Neuronal stem cell (in vitro differentiated cells): Measurements from ENCODE around the gene MACROD1.

Experiments used
- DNase-seq: peaks from one replicate; pipeline ENCODE4 v3.0.0-alpha.2; 2013; ENCODE audit warnings: low spot score
- H2AFZ ChIP-seq: one replicate; pipeline ENCODE4 v1.6.1; 2013; ENCODE audit warnings: mild to moderate bottlenecking, low read length, inconsistent platforms
- H2AK5ac ChIP-seq: 2 replicates; pipeline ENCODE4 v1.6.1; 2013; ENCODE audit warnings: low read depth, mild to moderate bottlenecking, inconsistent platforms, low read length, moderate library complexity, mixed read lengths
- H2BK120ac ChIP-seq: 2 replicates; pipeline ENCODE4 v1.6.1; 2013; ENCODE audit warnings: low read depth, mild to moderate bottlenecking, inconsistent platforms, low read length, moderate library complexity, mixed read lengths
- H2BK12ac ChIP-seq: one replicate; pipeline ENCODE4 v1.6.1; 2013; ENCODE audit warnings: low read length, inconsistent platforms
- H2BK15ac ChIP-seq: 2 replicates; pipeline ENCODE4 v1.6.1; 2013; ENCODE audit warnings: mild to moderate bottlenecking, low read length, inconsistent platforms, mixed read lengths
- H2BK5ac ChIP-seq: one replicate; pipeline ENCODE4 v1.6.1; 2013; ENCODE audit warnings: inconsistent platforms, mild to moderate bottlenecking, low read length, moderate library complexity
- H3K14ac ChIP-seq: one replicate; pipeline ENCODE4 v1.6.1; 2013; ENCODE audit warnings: low read length, inconsistent platforms
- H3K18ac ChIP-seq: 2 replicates; pipeline ENCODE4 v1.6.1; 2013; ENCODE audit warnings: low read length, inconsistent platforms
- H3K23ac ChIP-seq: 2 replicates; pipeline ENCODE4 v1.6.1; 2013; ENCODE audit warnings: low read depth, mild to moderate bottlenecking, mixed read lengths, low read length, inconsistent platforms; ENCODE audit not compliant: poor library complexity
- H3K27ac ChIP-seq: replicated peaks from 3 replicates; pipeline ENCODE4 v1.5.1; 2013; ENCODE audit warnings: low read length, inconsistent platforms
- H3K27me3 ChIP-seq, 3 experiments: 2 replicates each; pipeline ENCODE4 v1.6.1; 2013; ENCODE audit warnings: low read length in 3 of 3, mild to moderate bottlenecking in 2 of 3, inconsistent platforms in 1 of 3, low read depth in 1 of 3, mixed read lengths in 1 of 3, moderate library complexity in 1 of 3; ENCODE audit not compliant: control insufficient read depth in 3 of 3, insufficient read depth in 3 of 3
- H3K36me3 ChIP-seq, 2 donors: replicated peaks in 1 of 2; 2 replicates each; pipeline ENCODE4 v1.6.1; 2013; ENCODE audit warnings: low read length in 2 of 2; ENCODE audit not compliant: control insufficient read depth in 2 of 2, insufficient read depth in 2 of 2
- H3K4ac ChIP-seq: 2 replicates; pipeline ENCODE4 v1.6.1; 2013; ENCODE audit warnings: inconsistent platforms, mild to moderate bottlenecking, low read length, moderate library complexity
- H3K4me1 ChIP-seq, 2 donors: 1 replicate in 1 of 2; 2 replicates in 1 of 2; pipeline ENCODE4 v1.6.1; 2013; ENCODE audit warnings: low read length in 2 of 2, low read depth in 1 of 2; ENCODE audit not compliant: control insufficient read depth in 2 of 2, insufficient read depth in 1 of 2
- H3K4me2 ChIP-seq: one replicate; pipeline ENCODE4 v1.6.1; 2013; ENCODE audit warnings: mild to moderate bottlenecking, low read length, inconsistent platforms; ENCODE audit not compliant: insufficient read depth, poor library complexity, severe bottlenecking
- H3K4me3 ChIP-seq, 2 donors: 2 replicates each; pipeline ENCODE4 v1.5.1; 2013; ENCODE audit warnings: low read length in 2 of 2, mild to moderate bottlenecking in 2 of 2, inconsistent platforms in 1 of 2, moderate library complexity in 1 of 2
- H3K79me1 ChIP-seq: one replicate; pipeline ENCODE4 v1.6.1; 2013; ENCODE audit warnings: low read depth, mild to moderate bottlenecking, inconsistent platforms, low read length, moderate library complexity
- H3K9ac ChIP-seq: one replicate; pipeline ENCODE4 v1.6.1; 2013; ENCODE audit warnings: mild to moderate bottlenecking, low read depth, low read length, inconsistent platforms; ENCODE audit not compliant: poor library complexity
- H3K9me3 ChIP-seq, 2 donors: replicated peaks in 1 of 2; 2 replicates each; pipeline versions ENCODE3 to v1.6.1; 2013; ENCODE audit warnings: low read length in 2 of 2, mild to moderate bottlenecking in 2 of 2, inconsistent platforms in 1 of 2, low read depth in 1 of 2, mixed read lengths in 1 of 2, moderate library complexity in 1 of 2; ENCODE audit not compliant: control insufficient read depth in 2 of 2, insufficient read depth in 1 of 2
- H4K8ac ChIP-seq: one replicate; pipeline ENCODE4 v1.6.1; 2013; ENCODE audit warnings: low read depth, mild to moderate bottlenecking, inconsistent platforms, low read length, moderate library complexity
- H4K91ac ChIP-seq: one replicate; pipeline ENCODE4 v1.6.1; 2013; ENCODE audit warnings: low read length, low read depth, mild to moderate bottlenecking, inconsistent platforms; ENCODE audit not compliant: poor library complexity
- WGBS, 2 donors: extraction: QIAGEN DNeasy Blood & Tissue Kit; methylation state at CpG; one replicate each; pipeline ENCODE4 v1.1.7; 2013; ENCODE audit warnings: missing lambda C conversion rate in 2 of 2, mixed read lengths in 1 of 2; ENCODE audit not compliant: insufficient read length in 2 of 2, insufficient replicate concordance in 1 of 2; ENCODE audit errors: extremely low coverage in 2 of 2; 5-methylcytosine and 5-hydroxymethylcytosine counted together

The MACROD1 gene

DNA sequence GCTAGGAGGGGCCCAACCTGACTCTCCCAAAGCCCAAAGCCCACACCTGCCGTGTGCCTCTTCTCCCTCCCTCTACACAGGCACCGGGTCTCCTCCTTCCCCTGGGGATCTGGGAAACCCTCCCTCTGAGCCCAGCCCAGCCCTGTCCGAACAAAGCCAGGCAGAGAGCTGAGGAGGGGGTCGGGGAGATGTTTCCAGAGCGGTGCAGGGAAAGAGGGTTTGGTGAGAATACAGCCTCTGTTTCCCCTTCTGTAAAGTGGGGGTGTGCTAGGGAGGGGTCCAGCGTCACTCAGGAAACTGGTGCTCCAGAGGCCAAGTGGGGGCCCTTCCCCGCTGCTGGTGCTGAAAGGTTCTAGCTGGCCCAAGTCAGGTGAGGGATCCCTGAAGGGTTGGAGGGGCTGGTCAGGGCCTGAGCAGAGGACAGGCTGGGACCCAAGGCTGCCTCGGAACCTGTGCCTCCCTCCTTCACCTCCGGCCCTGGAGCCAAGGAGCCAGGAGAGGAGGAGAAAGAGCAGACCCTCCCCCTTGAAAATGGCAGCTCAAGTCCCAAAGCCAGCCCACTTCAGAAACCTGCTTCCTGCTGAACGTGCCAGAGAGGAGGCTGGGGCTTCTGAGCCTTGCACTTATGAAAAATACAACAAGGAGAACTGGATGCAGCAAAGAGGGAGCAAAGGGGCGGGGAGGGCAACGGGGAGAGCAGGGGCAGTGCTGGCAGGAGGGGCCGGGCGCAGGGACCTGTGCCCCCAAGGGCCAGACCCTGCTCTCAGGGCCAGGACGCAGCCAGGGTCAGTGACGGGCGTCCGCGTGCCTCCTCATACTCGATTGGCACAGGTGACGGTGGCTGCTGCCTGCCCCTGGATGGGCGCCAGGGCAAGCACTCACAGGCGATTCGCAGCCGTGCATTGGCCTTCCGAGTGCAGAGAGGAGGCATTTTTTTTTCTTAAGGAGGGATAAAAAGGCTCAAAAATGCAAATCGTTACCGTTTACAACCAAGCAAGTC, 43.2 kb downstream of the MACROD1 start:
- no peak overlapping the region for H4K8ac ChIP-seq
- peak overlapping the region; percentile 89 for H3K4ac ChIP-seq
- no peak for DNase-seq
- WGBS, 2 donors, result no CpG with 5 or more reads among the region's 28 CpGs
- H2AFZ ChIP-seq, result peak overlapping the region; percentile 77
- peak overlapping the region; percentile 82 for H2BK120ac ChIP-seq
- H3K27me3 ChIP-seq, result peaks cover 0 to under 1% (median 0%) of the 10 kb centered on the region in 3 experiments
- no peak overlapping the region for H3K27ac ChIP-seq
- peak overlapping the region; percentile 90 for H3K18ac ChIP-seq
- H4K91ac ChIP-seq, result no peak overlapping the region
- no peak overlapping the region for H3K4me2 ChIP-seq
- peaks cover 33 to 45% of the 10 kb centered on the region in 2 donors for H3K4me1 ChIP-seq
- no peaks in the 10 kb centered on the region for H3K9me3 ChIP-seq
- peak overlapping the region; percentile 61 for H3K14ac ChIP-seq
- no peak overlapping the region for H3K4me3 ChIP-seq
- H2BK15ac ChIP-seq, result peak overlapping the region; percentile 81
- no peaks in the 10 kb centered on the region for H3K36me3 ChIP-seq
- H2AK5ac ChIP-seq, result peak overlapping the region; percentile 59
- peak overlapping the region; percentile 61 for H3K9ac ChIP-seq
- peak overlapping the region; percentile 36 for H2BK12ac ChIP-seq
- peak overlapping the region; percentile 90 for H2BK5ac ChIP-seq
- H3K23ac ChIP-seq, result peak overlapping the region; percentile 11
- H3K79me1 ChIP-seq, result peaks cover 2% of the 10 kb centered on the region

DNA sequence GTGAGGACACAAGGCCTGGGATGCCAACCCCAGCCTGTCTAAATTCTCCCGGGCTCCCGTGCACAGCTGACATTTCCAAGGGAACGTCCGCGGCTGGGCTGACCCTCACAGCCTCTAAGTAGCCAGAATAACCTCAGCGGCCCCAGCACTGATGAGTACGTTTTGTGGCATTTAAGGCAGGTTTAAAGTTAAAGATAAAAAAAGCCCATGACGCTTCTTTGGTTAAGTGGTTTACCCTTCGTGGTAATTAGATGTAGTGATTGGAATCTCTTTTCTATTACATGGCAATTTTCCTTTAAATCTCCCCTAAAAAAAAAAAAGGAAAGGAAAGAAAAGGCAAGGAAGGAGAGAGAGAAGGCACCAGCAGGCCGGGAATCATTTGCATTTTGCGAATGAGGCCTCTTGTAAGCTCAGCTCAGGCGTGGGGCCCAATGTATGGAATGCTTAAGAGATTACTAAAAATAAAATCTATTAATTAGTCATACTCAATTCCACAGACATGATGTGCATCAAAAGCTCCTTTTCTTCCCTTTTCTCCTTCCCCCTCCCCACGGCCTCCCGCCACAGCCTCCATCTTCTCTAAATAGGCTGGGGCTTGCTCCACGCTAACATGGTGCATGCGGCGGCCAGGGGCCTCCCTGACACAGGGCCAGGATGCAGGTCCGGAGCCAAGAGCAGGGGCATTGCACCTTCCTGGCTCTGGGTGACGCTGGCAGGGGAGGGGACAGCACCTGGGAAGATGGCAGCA, 44.1 kb downstream of the MACROD1 start:
- no peak overlapping the region for H3K4me3 ChIP-seq
- H3K9ac ChIP-seq, result peak overlapping the region; percentile 61
- peak overlapping the region; percentile 77 for H2AFZ ChIP-seq
- H3K79me1 ChIP-seq, result peaks cover 2% of the 10 kb centered on the region
- H2BK15ac ChIP-seq, result peak overlapping the region; percentile 81
- H4K8ac ChIP-seq, result no peak overlapping the region
- peaks cover 33 to 42% of the 10 kb centered on the region in 2 donors for H3K4me1 ChIP-seq
- no peak overlapping the region for H3K14ac ChIP-seq
- H3K27me3 ChIP-seq, result peaks cover 0 to 2% (median 0%) of the 10 kb centered on the region in 3 experiments
- H2BK120ac ChIP-seq, result no peak overlapping the region
- peak overlapping the region; percentile 89 for H3K4ac ChIP-seq
- no peaks in the 10 kb centered on the region for H3K9me3 ChIP-seq
- peak overlapping the region; percentile 59 for H2AK5ac ChIP-seq
- H2BK12ac ChIP-seq, result no peak overlapping the region
- H3K23ac ChIP-seq, result peak overlapping the region; percentile 11
- no peaks in the 10 kb centered on the region for H3K36me3 ChIP-seq
- peak overlapping the region; percentile 90 for H2BK5ac ChIP-seq
- WGBS, 2 donors, result no CpG with 5 or more reads among the region's 19 CpGs
- no peak overlapping the region for H3K4me2 ChIP-seq
- no peak overlapping the region for H4K91ac ChIP-seq
- peak overlapping the region; percentile 90 for H3K18ac ChIP-seq
- H3K27ac ChIP-seq, result peak overlapping the region; percentile 4
- no peak for DNase-seq

DNA sequence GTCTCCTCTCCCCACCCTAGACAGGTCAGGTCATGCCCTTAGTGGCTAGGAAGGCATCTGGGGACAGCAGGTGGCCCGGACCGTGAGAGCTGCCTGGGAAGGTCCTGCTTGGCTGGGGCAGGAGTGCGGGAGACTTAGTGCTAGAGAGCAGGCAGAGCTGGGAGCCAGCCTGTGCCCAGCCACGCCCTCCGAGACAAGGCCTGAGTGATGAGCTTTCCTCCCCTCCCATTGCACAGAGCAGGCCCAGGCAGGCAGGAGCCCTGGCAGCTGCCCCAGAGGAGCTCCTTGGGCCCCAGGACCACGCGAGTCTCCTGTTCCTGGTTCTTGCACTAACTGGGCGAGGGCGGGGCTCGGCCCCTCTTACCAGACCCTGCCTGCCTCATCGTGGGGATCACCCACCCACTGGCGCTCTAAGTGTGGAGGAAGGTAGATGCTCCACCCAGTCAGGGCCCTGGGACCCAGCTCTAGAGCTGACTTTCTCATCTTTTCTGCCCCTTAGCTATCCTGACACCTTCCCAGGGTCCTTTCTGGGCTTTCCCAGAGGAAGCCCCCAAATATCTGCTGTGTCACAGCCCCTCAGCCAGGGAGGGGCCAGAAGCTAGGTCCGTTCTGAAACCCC, 44.9 kb downstream of the MACROD1 start:
- Histone ChIP-seq H3K4me2 (no peak overlapping the region), H4K8ac (no peak overlapping the region), H2AK5ac (peak overlapping the region; percentile 64), H3K14ac (peak overlapping the region; percentile 4), H2BK5ac (peak overlapping the region; percentile 73), H2AFZ (peak overlapping the region; percentile 77), H3K9me3 (no peaks in the 10 kb centered on the region), H3K79me1 (peaks cover 2% of the 10 kb centered on the region), H3K18ac (peak overlapping the region; percentile 90), H4K91ac (no peak overlapping the region), H3K4me1 (peaks cover 33 to 40% of the 10 kb centered on the region in 2 donors), H3K27me3 (peaks cover 0 to 2% (median 0%) of the 10 kb centered on the region in 3 experiments), H3K36me3 (peaks cover 0 to 4% of the 10 kb centered on the region in 2 donors), H2BK12ac (no peak overlapping the region), H2BK120ac (peak overlapping the region; percentile 57), H3K23ac (peak overlapping the region; percentile 70), H3K9ac (peak overlapping the region; percentile 53), H3K4me3 (peak overlapping the region in 1 of 2 donors; percentile 4), H3K4ac (peak overlapping the region; percentile 45), H2BK15ac (peak overlapping the region; percentile 90), H3K27ac (peak overlapping the region; percentile 4)
- DNase-seq, result no peak
- WGBS, 2 donors, result no CpG with 5 or more reads among the region's 13 CpGs
